Measurements from ENCODE around the gene THAP8.

DNA sequence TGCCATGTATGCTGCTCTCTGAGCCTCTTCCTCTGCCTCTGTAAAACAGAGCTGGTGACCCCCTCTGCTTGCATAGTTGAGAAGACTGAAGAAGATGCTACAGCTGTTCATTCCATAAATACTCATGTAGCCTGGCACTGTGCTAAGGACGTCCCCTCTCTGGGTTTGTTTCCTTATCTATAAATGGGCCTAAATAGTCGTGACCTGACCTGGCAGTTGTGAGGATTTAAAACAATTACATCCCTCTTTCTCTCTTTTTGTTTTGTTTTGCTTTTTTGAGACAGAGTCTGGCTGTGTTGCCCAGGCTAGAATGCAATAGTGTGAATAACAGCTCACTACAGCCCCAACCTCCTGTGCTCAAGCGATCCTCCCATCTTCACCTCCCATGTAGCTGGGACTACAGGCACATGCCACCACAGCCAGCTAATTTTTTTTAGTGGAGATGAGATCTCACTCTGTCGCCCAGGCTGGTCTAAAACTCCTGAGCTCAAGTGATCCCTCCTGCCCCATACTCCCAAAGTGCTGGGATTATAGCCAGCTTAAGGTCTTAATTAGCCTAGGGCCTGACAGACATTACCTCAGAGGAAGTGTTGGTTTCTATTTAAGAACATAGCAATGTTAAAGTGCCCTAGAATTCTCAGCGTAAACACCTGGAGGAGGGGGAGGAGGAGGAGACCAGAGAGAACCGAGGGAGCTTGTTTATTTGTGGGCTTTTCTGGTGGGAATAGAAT, 5.3 kb upstream of the THAP8 start:
- TF ChIP-seq POLR2A (IDR thresholded peaks at IDR 0.05; ENCODE audit: low read depth) (no peak), EP300 (IDR thresholded peaks at IDR 0.05) (no peak)
- TF ChIP-seq, protein P1, sequence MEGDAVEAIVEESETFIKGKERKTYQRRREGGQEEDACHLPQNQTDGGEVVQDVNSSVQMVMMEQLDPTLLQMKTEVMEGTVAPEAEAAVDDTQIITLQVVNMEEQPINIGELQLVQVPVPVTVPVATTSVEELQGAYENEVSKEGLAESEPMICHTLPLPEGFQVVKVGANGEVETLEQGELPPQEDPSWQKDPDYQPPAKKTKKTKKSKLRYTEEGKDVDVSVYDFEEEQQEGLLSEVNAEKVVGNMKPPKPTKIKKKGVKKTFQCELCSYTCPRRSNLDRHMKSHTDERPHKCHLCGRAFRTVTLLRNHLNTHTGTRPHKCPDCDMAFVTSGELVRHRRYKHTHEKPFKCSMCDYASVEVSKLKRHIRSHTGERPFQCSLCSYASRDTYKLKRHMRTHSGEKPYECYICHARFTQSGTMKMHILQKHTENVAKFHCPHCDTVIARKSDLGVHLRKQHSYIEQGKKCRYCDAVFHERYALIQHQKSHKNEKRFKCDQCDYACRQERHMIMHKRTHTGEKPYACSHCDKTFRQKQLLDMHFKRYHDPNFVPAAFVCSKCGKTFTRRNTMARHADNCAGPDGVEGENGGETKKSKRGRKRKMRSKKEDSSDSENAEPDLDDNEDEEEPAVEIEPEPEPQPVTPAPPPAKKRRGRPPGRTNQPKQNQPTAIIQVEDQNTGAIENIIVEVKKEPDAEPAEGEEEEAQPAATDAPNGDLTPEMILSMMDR (IDR thresholded peaks at IDR 0.05), result no peak

Measured in esophagus muscularis mucosa (tissue), 4 donors.